HG02763 (cell line): ENCODE results near the gene B3GNT8.
"Not testable (repeated sequence)": the region's sequence is repeated elsewhere in the genome, so short reads cannot be mapped to it uniquely, and the experiment has no call there.

Experiments
- ATAC-seq: cut with Tn5 transposase; IDR thresholded peaks from one replicate; pipeline ENCODE4 v1.9.1; 2021; ENCODE audit warnings: mild to moderate bottlenecking, moderate library complexity; ENCODE audit not compliant: unreplicated experiment

Gene B3GNT8

DNA sequence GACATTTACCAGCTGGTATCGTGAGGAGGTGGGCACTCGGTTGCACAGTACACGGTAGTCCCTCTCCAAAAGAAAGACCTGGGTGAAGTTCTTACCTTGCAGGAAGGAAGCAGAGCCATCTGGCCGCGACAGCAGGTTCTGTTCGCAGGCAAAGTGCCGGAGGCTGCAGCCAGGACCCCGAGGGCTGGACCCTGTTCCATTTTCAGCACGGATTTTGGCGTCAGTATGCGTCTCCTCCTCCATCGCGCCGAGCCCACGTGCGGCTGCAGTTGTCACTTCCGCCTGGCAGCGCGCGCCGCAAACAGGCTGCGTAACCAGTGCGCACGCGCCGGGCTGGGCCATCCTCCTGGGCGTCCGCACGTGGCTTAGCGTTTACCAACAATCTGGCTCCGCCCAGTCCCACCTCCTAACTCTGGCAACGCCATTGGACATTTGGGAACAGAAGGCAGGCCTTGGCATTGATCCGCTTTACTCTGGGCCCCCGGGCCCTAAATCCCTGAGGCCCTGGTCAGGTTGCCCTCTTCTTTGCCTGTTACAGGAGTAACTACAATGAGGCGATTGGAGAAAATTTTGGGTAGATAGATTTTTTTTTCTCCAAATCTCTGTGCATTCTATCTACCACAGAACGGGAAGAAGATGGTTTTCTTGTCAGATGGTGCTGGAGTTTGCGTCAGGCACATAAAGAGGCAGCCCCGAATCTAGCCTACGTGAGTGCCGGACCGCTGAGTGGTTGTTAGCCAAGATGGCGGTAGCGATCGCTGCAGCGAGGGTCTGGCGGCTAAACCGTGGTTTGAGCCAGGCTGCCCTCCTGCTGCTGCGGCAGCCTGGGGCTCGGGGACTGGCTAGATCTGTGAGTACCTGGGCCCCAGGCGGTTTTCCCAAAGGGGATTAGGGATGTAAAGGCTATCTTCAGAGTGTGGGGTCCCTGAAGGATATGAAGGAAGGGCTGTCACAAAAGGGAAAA is 29.8 kb downstream of the B3GNT8 start, which contains the start of the genes BCKDHA and EXOSC5:
BCKDHA (plus strand) TSS at position 733 of the 964 bp plus-strand sequence; CDS start at position 743, 10 bp downstream.
EXOSC5 (minus strand) TSS at position 274 of the 964 bp plus-strand sequence; CDS start at position 243, 31 bp downstream.
- peak; percentile 95 for ATAC-seq

DNA sequence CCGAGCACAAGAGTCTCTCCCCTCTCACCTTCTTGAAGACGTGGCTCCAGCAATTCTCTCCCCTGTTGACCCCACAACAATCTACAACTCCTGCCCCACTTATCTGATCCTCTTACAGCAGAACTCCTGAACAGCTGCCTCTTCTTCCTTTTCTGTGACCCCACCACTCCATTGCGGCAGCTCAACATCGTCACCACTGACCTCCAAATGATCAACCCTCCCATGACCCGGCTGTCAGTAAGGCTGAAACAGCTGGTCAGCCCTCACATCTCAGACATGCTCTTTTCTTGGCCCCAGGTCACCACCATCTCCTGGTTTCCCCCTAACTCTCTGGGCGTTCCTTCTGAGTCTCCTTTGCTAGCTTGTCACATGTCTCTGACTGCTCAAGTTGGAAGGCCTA is 31.8 kb downstream of the B3GNT8 start:
- ATAC-seq = no peak

DNA sequence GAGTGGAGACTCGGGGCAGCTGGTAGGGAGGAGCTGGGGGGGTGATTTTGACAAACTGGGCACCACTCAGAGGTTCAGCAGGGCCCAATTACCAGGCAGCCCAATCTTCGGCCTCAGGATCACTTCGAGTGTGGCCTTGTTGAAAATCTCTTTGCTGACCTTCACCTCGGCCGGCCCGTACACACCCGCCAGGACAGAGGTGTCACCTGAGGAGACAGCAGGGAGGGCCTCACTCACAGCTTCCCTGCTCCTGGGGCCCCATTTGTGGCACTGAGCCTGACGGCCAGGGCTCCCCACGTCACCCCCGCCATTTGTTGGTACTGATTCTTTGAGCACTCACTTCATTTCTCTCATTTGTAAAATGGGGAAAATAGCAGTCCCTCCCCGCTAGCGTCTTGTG is 34.4 kb downstream of the B3GNT8 start:
- ATAC-seq = no peak

DNA sequence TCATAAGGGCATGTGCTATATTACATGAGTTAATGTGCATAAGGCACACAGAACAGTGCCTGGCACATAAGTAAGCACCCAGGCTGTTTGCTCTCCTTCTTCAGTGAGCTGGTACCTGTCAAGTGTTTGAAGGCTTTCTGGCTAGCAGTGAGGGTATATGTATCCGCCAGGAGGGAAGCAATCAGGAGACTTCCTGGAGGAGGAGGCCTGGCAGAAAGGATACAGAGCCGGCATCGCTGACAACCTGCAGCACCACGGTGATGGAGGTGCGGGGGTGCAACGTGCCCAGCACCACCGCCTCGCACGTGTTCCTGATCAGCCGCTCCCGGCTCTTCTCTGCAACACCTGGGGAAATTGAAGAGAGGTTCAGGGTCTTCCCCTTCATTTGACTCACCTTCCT is 35.6 kb downstream of the B3GNT8 start:
- ATAC-seq = no peak

DNA sequence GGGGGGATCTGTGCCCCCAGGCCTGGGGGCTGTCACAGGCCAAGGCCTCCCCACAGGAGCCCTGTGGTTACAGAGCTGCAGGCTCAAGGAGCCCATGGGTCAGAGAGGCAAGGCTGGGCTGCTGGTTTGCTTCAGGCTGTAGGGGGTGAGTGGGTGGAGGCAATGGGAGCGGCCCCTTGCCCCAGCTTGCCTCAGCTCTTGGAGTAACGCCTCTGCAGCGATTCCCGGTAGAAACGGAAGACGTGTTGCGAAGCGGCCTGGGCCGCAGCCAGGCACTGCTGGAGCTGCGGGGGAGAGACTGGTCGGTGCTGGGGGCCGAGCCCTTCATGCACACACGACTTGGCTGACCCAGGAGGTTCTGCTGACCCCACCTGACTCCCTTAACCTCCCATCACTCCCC is 40.7 kb downstream of the B3GNT8 start:
- ATAC-seq = no peak

DNA sequence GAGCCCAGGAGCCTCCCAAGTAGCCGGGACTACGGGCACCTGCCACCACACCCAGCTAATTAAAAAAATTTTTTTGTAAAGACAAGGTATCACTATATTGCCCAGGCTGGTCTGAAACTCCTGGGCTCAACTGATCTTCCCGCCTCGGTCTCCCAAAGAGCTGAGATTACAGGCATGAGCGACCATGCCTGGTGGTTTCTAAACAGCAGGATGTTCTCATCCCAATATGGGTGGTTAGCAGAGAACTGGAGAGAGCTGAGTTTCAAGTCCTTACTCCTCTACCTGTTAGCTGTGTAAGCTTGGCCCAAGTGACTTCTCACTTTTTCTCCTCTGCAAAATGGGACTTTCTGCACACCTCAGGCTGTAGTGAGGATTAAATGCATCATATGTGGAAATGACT is 42.8 kb downstream of the B3GNT8 start:
- no peak for ATAC-seq

DNA sequence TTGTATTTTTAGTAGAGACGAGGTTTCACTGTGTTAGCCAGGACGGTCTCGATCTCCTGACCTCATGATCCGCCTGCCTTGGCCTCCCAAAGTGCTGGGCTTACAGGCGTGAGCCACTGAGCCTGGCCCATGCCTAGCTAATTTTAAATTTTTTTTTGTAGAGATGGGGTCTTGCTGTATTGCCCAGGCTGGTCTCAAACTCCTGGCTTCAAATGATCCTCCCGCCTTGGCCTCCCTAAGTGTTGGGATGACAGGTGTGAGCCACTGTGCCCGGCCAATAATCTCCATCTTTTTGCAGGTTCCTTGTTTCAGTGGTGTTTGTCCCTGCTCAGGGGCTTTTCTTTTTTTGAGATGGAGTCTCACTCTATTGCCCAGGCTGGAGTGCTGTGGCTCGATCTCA is 45.6 kb downstream of the B3GNT8 start:
- not testable (repeated sequence) for ATAC-seq

DNA sequence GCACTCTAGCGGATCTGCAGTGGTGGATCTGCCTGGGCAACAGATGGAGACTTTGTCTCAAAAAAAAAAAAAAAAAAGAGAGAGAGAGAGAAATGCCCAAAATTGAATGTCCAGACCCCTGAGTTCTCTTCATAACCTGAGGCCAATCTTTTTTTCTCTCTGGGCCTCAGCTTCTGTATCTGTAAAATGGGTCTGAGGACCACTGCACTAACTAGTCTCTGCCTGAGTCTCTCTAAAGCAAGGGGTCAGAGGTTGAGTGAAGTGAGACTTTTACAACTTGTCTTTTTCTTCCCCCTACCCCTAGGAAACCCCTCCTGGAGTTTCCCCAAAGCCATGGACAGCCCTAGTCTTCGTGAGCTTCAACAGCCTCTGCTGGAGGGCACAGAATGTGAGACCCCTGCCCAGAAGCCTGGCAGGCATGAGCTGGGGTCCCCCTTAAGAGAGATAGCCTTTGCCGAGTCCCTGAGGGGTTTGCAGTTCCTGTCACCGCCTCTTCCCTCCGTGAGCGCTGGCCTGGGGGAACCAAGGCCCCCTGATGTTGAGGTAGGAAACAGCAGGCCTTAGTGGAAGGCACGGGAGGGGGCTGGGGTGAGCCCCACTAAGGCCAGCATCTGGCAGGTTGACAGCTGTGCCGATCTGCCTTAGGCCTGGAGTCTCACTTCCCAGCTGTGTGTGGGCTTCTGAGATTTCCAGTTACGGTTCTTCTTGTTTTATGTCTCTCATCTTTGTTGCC is 49.0 kb downstream of the B3GNT8 start:
- ATAC-seq = no peak

DNA sequence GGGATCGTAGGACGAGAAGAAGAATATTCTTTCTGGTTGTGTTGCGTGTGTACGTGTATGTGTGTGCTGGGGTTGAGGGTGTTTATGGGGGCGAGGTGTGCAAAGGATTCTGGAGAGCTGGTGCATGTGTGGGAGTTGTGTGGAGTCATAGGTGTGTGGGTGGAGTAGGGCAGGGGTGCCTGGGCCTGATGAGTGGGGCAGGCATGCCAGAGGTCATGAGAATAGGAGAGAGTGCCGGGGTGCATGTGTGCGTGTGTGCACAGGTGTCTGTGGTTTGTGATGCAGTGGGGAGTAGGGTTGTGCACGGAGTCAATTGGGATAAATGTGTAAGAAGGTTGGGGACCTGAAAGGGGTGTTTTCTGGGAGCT is 50.2 kb downstream of the B3GNT8 start:
- ATAC-seq = no peak

DNA sequence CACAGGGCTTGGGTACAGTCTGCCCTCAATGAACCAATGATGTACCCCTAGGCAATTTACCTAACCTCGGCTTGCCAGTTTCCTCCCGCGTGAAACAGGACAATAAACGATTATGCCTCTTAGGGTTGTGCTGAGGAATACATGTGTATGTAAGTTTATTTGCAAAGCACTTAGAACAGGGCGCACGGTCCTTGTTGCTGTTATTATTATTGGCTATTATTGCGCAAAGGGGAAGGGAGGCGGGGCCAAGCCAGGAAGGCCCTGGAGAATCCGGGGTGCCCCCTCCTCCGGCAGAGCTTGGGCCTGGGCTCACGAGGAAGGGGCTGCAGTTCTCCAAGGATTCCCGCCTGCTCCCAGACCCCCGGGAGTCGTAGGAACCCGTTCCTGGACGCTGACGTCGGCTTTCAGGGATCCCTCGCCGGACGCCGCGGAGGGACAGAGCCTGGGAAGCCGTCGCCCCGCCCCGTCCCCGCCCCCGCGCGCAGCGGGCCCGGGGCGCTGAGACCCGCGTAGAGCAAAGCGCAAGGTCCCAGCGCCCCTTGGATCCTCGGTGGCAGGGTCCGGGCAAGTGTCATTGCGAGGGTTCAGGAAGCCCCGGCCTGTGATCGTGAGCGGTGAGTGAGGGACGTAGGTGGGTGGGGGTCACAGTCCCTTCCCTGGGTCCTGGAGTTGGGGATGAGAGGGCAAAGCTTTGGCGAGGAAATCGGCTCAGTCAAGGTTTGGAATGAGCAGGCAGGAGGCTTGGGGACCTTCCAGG is 50.8 kb downstream of the B3GNT8 start, which contains the start of gene TMEM91:
TMEM91 (plus strand) TSS at position 293 of the 757 bp plus-strand sequence. CDS start 1,777 bp downstream, outside the sequence.
- no peak for ATAC-seq
